ENCODE data around the gene NOL8.

GRCh38 chr9:92308893-92309292, 16.3 kb downstream of the NOL8 start:
- TF ChIP-seq, protein P1, sequence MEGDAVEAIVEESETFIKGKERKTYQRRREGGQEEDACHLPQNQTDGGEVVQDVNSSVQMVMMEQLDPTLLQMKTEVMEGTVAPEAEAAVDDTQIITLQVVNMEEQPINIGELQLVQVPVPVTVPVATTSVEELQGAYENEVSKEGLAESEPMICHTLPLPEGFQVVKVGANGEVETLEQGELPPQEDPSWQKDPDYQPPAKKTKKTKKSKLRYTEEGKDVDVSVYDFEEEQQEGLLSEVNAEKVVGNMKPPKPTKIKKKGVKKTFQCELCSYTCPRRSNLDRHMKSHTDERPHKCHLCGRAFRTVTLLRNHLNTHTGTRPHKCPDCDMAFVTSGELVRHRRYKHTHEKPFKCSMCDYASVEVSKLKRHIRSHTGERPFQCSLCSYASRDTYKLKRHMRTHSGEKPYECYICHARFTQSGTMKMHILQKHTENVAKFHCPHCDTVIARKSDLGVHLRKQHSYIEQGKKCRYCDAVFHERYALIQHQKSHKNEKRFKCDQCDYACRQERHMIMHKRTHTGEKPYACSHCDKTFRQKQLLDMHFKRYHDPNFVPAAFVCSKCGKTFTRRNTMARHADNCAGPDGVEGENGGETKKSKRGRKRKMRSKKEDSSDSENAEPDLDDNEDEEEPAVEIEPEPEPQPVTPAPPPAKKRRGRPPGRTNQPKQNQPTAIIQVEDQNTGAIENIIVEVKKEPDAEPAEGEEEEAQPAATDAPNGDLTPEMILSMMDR (IDR thresholded peaks at IDR 0.05) = no peak
- no peak for TF ChIP-seq POLR2A (IDR thresholded peaks at IDR 0.05)
